Gastroesophageal sphincter (tissue), 4 donors: ENCODE results near the gene NPIPB8. TPM values are rescaled to one million over a fixed set of nuclear protein-coding genes. Genes with fewer than 3 reads are reported as not detected.
"Not testable (repeated sequence)": the region's sequence is repeated elsewhere in the genome, so short reads cannot be mapped to it uniquely, and the experiment has no call there.

ENCODE experiments used
- ATAC-seq: fragments of 150-250 bp; one replicate; pipeline ENCODE4 v1.9.1; 2016; ENCODE audit warnings: mild to moderate bottlenecking, moderate library complexity
- H3K27ac ChIP-seq, 4 donors: fragments of 200-600 bp; sonication (generic) in 3 of 4; 1 replicate in 3 of 4; 2 replicates in 1 of 4; pipeline ENCODE4 v1.5.1; 2016 to 2019
- H3K27me3 ChIP-seq: fragments of 200-600 bp; sonication (generic); one replicate; pipeline ENCODE4 v1.5.1; 2019
- H3K36me3 ChIP-seq, 2 donors: fragments of 200-600 bp; sonication (generic); one replicate each; pipeline ENCODE4 v1.5.1; 2019; ENCODE audit warnings: control low read depth in 1 of 2
- H3K4me1 ChIP-seq, 3 donors: fragments of 200-600 bp; sonication (generic); 1 replicate in 2 of 3; 2 replicates in 1 of 3; pipeline ENCODE4 v1.5.1; 2016 to 2019; ENCODE audit warnings: control low read depth in 2 of 3
- H3K4me3 ChIP-seq, 2 donors: fragments of 200-600 bp; sonication (generic); one replicate each; pipeline ENCODE4 v1.5.1; 2019; ENCODE audit warnings: mild to moderate bottlenecking in 1 of 2, moderate library complexity in 1 of 2
- H3K9me3 ChIP-seq, 3 donors: fragments of 200-600 bp; sonication (generic); one replicate each; pipeline ENCODE4 v1.5.1; 2017 to 2019; ENCODE audit warnings: control low read depth in 2 of 3
- EP300 ChIP-seq: sonication (generic); formaldehyde crosslinking; IDR thresholded peaks from one replicate; pipeline ENCODE4 v1.6.1; 2017; ENCODE audit warnings: antibody characterized with exemption, mild to moderate bottlenecking
- POLR2A ChIP-seq, 2 donors: fragments of 450-650 bp; IDR thresholded peaks; one replicate each; pipeline ENCODE4 v1.6.1; 2017; ENCODE audit warnings: antibody characterized with exemption in 2 of 2, mild to moderate bottlenecking in 2 of 2, moderate library complexity in 1 of 2
- POLR2AphosphoS5 ChIP-seq: sonication (generic); formaldehyde crosslinking; IDR thresholded peaks from one replicate; pipeline ENCODE4 v1.6.1; 2017; ENCODE audit warnings: antibody characterized with exemption
- WGBS, 2 donors: methylation state at CpG; one replicate each; pipeline ENCODE4 v1.1.5; 2018; ENCODE audit warnings: low coverage in 1 of 2; 5-methylcytosine and 5-hydroxymethylcytosine counted together
- total RNA-seq, 4 donors: library from RNA; depleted of rRNA; stranded (reverse); fragments of >200 nt; gene quantifications; one replicate each; pipeline ENCODE4 v1.1.0, GENCODE V29; 2016
- TF ChIP-seq, protein P1 (sequence below), 4 experiments: fragments of 200-600 bp in 2 of 4; fragments of 450-650 bp in 2 of 4; sonication (generic) in 1 of 4; IDR thresholded peaks; one replicate each; pipeline ENCODE4 v1.5.1; 2017 to 2019; ENCODE audit warnings: antibody characterized with exemption in 4 of 4, mild to moderate bottlenecking in 2 of 4, moderate library complexity in 2 of 4

Gene NPIPB8
- total RNA-seq, 4 donors from 2014 or later: not detected

DNA sequence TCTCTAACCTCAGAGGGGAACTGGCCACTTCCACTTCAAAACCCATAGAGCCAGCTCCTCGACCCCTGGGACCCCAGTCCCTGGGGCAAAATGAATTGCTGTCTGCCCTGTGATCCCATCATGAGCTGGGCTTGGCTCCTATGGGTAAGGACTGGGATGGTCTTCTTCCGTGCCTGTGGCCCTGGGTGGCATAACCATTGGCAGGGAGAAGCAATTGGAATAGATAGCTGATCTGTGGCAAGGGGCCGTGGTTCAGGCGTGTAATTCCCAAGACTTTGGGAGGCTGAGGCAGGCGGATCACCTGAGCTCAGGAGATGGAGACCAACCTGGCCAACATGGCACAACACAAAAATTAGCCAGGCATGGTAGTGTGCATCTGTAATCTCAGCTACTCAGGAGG lies 45.4 kb upstream of the NPIPB8 start:
- peaks cover 0 to 12% (median 6%) of the 10 kb centered on the region in 3 donors for H3K4me1 ChIP-seq
- H3K4me3 ChIP-seq: no peak overlapping the region
- 100% methylated on average over 2 of the region's 5 CpGs; no CpG with 5 or more reads in 1 of the 2 donors for WGBS, 2 donors
- no peak overlapping the region for H3K27ac ChIP-seq
- no peak for ATAC-seq
- no peaks in the 10 kb centered on the region for H3K9me3 ChIP-seq
- peaks cover 0 to 51% of the 10 kb centered on the region in 2 donors for H3K36me3 ChIP-seq
- TF ChIP-seq, protein P1, sequence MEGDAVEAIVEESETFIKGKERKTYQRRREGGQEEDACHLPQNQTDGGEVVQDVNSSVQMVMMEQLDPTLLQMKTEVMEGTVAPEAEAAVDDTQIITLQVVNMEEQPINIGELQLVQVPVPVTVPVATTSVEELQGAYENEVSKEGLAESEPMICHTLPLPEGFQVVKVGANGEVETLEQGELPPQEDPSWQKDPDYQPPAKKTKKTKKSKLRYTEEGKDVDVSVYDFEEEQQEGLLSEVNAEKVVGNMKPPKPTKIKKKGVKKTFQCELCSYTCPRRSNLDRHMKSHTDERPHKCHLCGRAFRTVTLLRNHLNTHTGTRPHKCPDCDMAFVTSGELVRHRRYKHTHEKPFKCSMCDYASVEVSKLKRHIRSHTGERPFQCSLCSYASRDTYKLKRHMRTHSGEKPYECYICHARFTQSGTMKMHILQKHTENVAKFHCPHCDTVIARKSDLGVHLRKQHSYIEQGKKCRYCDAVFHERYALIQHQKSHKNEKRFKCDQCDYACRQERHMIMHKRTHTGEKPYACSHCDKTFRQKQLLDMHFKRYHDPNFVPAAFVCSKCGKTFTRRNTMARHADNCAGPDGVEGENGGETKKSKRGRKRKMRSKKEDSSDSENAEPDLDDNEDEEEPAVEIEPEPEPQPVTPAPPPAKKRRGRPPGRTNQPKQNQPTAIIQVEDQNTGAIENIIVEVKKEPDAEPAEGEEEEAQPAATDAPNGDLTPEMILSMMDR (IDR thresholded peaks at IDR 0.05): no peak
- TF ChIP-seq POLR2A (IDR thresholded peaks at IDR 0.05) (no peak), EP300 (no peak), POLR2AphosphoS5 (no peak)
- H3K27me3 ChIP-seq: peaks cover 4% of the 10 kb centered on the region

DNA sequence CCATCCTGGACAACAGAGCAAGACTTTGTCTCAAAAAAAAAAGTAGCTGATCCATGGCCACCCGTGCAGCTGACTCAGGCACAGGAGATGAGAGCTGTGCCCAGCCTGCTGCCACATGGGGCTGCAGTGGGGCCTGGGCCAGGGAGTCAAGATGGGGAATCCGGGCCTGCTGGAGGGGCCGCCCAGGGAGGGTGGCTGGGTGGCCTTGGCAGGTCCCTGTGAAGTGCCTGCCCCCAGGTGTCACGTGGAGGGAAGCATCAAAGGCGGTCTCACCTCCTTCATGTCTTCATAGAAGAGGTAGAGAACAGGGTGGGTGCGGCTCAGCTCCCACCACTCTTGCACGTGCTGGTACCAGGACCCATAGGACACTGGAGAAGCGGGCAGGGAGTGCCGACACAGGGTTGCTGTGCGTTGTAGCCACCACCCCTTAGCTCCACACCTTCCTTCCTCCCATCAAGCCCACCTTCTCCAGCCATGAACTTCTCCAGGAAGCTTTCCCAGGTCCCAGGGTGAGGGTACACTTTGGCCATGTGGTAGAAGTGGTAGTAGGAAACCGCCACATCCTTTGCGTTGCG lies 44.8 kb upstream of the NPIPB8 start:
- H3K36me3 ChIP-seq: peaks cover 0 to 45% of the 10 kb centered on the region in 2 donors
- WGBS, 2 donors: 83% methylated on average over 1 to 10 of the region's 13 CpGs
- peaks cover 0 to 14% (median 6%) of the 10 kb centered on the region in 3 donors for H3K4me1 ChIP-seq
- no peak for TF ChIP-seq POLR2AphosphoS5
- TF ChIP-seq POLR2A (IDR thresholded peaks at IDR 0.05): no peak
- TF ChIP-seq, protein P1 (IDR thresholded peaks at IDR 0.05): no peak
- TF ChIP-seq EP300: no peak
- H3K27ac ChIP-seq: no peak overlapping the region
- peaks cover 4% of the 10 kb centered on the region for H3K27me3 ChIP-seq
- H3K4me3 ChIP-seq: no peak overlapping the region
- H3K9me3 ChIP-seq: no peaks in the 10 kb centered on the region
- no peak for ATAC-seq

DNA sequence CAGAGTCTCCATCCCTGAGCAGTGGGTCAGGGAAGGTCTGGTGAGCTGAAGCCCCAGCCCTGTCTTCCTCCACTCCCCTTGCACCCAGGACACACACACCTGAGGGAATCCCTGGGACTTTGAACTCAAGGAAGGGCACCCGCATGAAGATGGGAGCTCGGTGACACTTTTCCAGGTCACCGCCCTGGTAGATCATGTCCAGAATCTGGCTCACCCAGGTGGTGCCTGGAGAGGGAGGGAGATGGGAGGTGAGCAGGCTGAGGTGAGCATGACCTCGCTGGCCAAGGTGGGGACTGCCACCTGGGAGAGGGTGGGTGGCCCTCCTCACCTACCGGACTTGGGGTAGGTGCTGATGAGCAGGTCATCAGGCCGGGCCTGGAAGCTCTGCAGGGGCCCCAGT lies 42.4 kb upstream of the NPIPB8 start:
- H3K4me3 ChIP-seq, H3K9me3 ChIP-seq, H3K27me3 ChIP-seq, H3K27ac ChIP-seq, ATAC-seq: not testable (repeated sequence)
- peaks cover 0 to 21% of the 10 kb centered on the region in 2 donors for H3K36me3 ChIP-seq
- WGBS, 2 donors: 100% methylated on average over 1 of the region's 6 CpGs; no CpG with 5 or more reads in 1 of the 2 donors
- H3K4me1 ChIP-seq: peaks cover 0 to 14% (median 6%) of the 10 kb centered on the region in 3 donors

DNA sequence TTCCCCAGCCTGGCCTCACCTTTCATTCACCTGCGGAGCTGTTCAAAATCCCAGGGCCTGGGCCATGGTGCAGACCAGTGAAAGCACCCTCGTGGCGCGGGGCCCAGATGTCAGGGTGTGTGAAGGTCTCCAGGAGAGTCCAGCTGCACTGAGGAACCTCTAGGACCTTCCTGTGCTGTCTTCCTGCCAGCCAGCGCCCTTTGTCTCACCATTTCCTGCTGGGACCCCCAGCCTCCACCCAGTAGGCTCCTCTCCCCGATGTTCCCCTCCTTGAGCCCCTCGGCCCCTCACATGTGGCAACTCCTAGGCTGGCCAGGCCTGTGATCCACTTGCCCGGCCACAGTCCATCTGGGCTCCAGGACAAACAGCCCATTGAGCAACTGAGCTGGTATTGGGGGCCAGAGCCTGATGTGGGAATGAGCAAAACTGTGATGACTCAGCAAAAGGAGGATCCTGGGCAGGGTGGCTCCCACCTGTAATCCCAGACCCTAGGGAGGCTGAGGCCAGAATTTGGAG lies 41.7 kb upstream of the NPIPB8 start:
- Histone ChIP-seq H3K27me3 (peaks cover 4% of the 10 kb centered on the region), H3K27ac (peak overlapping the region in 1 of 4 donors; percentile 8), H3K9me3 (no peaks in the 10 kb centered on the region), H3K4me3 (peak overlapping the region in 1 of 2 donors; percentile 16), H3K4me1 (peaks cover 0 to 14% (median 6%) of the 10 kb centered on the region in 3 donors), H3K36me3 (peaks cover 0 to 14% of the 10 kb centered on the region in 2 donors)
- ATAC-seq: no peak
- TF ChIP-seq EP300 (no peak), POLR2AphosphoS5 (no peak), POLR2A (IDR thresholded peaks at IDR 0.05) (no peak)
- TF ChIP-seq, protein P1 (IDR thresholded peaks at IDR 0.05): no peak
- no CpG with 5 or more reads among the region's 8 CpGs for WGBS, 2 donors

DNA sequence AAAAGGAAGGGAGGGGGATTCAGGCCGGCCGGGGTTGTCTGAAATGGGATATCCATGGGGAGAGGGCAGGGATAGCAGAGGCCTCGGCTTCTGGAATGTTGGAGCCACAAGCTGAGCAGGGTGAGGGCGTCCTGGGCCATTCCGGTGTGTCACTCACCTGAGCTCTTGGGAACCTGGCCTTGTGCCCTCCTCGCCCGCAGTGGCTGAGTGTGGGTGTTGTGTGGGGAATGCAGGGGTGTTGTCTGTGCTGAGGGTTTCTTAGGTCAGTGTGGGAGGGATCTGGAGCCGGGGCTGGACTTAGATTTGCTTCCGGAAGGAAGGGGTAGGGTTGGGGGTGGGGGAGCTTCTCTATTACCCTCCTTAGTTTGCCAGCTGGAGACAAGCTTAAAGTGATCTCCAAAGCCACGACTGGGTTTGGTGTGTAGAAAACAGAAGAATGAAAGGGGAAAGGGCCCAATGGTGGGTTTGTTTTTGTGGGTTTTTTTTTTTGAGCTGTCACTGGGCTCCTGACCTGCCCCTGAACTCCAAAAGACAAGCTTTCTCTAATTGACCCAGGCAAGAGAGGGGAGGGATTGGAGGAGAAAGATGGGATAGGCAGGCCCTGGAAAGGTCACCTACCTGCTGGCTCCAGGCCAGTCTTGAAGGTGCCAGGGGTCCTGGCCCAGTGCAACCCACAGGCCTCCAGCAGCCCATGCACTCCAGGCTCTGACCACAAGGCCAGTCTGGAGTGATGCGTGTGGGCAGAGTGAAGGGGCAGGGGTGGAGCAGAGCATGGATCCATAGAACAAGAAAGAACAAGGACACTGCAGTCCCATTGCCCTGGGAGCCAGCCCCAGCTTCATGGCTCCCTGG lies 40.8 kb upstream of the NPIPB8 start, which contains the start of gene SULT1A2:
Gene SULT1A2 (minus strand): TSS at position 211 of the 852 bp plus-strand sequence. CDS start 1,120 bp downstream, outside the sequence.
- Histone ChIP-seq H3K27me3 (peaks cover 9% of the 10 kb centered on the region), H3K9me3 (no peaks in the 10 kb centered on the region), H3K4me3 (peak within 1 kb of the TSS in 1 of 2 donors; percentile 16), H3K4me1 (peaks cover 0 to 14% (median 6%) of the 10 kb centered on the region in 3 donors), H3K36me3 (peaks cover 0 to 5% of the 10 kb centered on the region in 2 donors), H3K27ac (peak within 1 kb of the TSS in 1 of 4 donors; percentile 8)
- 0 to 19% methylated on average over 1 to 6 of the region's 11 CpGs for WGBS, 2 donors
- TF ChIP-seq EP300 (no peak), POLR2AphosphoS5 (no peak), POLR2A (IDR thresholded peaks at IDR 0.05) (no peak)
- TF ChIP-seq, protein P1 (IDR thresholded peaks at IDR 0.05): no peak
- no peak for ATAC-seq
